Calu3 (cell line): ENCODE data around the gene POC5. TPM values are rescaled to one million over a fixed set of nuclear protein-coding genes. Genes with fewer than 3 reads are reported as not detected.

ENCODE experiments used
- BruUV-seq: library from RNA; stranded (reverse); fragments of 400-500 nt; replicated peaks from 2 replicates; lab custom pipeline; 2021; lab: Mats Ljungman, UMichigan
- CTCF ChIA-PET: fragments of 300-600 bp; sonication (Branson Sonifier 250); formaldehyde crosslinking; loops from one replicate; lab custom pipeline; 2022; ENCODE audit warnings: antibody characterized with exemption; lab: Charles Lee
- DNase-seq: peaks from one replicate; pipeline ENCODE4 v3.0.0; 2022
- H3K27ac Mint-ChIP-seq: one replicate; pipeline ENCODE4 v1.8.0; 2022; ENCODE audit warnings: mixed read lengths; ENCODE audit not compliant: unreplicated experiment
- H3K27me3 Mint-ChIP-seq: one replicate; pipeline ENCODE4 v1.8.0; 2022; ENCODE audit warnings: mixed read lengths; ENCODE audit not compliant: unreplicated experiment
- H3K36me3 Mint-ChIP-seq: one replicate; pipeline ENCODE4 v1.8.0; 2022; ENCODE audit warnings: mild to moderate bottlenecking, moderate library complexity, mixed read lengths; ENCODE audit not compliant: insufficient read depth, unreplicated experiment
- H3K4me1 Mint-ChIP-seq: one replicate; pipeline ENCODE4 v1.8.0; 2022; ENCODE audit warnings: mild to moderate bottlenecking, low read depth, mixed read lengths; ENCODE audit not compliant: unreplicated experiment
- H3K4me3 Mint-ChIP-seq: one replicate; pipeline ENCODE4 v1.8.0; 2022; ENCODE audit warnings: mild to moderate bottlenecking, low read depth, moderate library complexity, mixed read lengths; ENCODE audit not compliant: unreplicated experiment
- H3K9me3 Mint-ChIP-seq: one replicate; pipeline ENCODE4 v1.8.0; 2022; ENCODE audit warnings: low read depth, mixed read lengths; ENCODE audit not compliant: unreplicated experiment
- intact Hi-C: fragments of 100-400 bp; cut with micrococcal nuclease; formaldehyde crosslinking; loops from one replicate; pipeline ENCODE4 v1.10.0; 2022; ENCODE audit not compliant: unreplicated experiment
- total RNA-seq: library from RNA; stranded (reverse); gene quantifications from 2 replicates; pipeline ENCODE4 v1.2.3, GENCODE V29; 2022
- TF ChIP-seq, protein P1 (sequence below): fragments of 200-600 bp; IDR thresholded peaks from one replicate; pipeline ENCODE4 v1.8.0; 2022; ENCODE audit warnings: antibody characterized with exemption; ENCODE audit not compliant: unreplicated experiment

The POC5 gene
- total RNA-seq, 1 experiment from 2014 or later, result 20.9 TPM

DNA sequence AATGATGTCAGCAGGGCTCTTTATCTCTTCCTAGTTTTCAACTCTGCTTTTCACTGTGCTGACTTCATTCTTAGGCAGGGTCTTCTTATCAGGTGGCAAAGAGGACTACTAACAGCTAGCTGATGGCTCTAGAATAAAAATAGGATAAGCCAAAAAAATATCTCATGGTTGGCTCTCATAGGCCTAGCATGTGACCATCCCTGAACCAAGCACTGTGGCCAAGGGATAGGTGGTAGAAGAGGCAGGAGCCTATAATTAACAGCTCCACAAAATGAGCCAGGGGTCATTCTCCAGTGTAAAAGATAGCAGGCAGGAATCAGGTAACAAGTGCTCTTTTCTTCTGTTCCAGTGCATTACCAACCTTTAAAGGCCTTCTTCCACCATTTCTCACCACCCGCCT lies 84.9 kb downstream of the POC5 start:
- CTCF ChIA-PET, result interaction anchor here (1.5 kb wide), 1 partner anchor 9 kb away, joined by 5 read pairs; no protein-coding TSS in a partner anchor
- H3K36me3 Mint-ChIP-seq, result no peaks in the 10 kb centered on the region
- no peaks in the 10 kb centered on the region for H3K27me3 Mint-ChIP-seq
- DNase-seq, result no peak
- peaks cover 7% of the 10 kb centered on the region for H3K4me1 Mint-ChIP-seq
- TF ChIP-seq, protein P1, sequence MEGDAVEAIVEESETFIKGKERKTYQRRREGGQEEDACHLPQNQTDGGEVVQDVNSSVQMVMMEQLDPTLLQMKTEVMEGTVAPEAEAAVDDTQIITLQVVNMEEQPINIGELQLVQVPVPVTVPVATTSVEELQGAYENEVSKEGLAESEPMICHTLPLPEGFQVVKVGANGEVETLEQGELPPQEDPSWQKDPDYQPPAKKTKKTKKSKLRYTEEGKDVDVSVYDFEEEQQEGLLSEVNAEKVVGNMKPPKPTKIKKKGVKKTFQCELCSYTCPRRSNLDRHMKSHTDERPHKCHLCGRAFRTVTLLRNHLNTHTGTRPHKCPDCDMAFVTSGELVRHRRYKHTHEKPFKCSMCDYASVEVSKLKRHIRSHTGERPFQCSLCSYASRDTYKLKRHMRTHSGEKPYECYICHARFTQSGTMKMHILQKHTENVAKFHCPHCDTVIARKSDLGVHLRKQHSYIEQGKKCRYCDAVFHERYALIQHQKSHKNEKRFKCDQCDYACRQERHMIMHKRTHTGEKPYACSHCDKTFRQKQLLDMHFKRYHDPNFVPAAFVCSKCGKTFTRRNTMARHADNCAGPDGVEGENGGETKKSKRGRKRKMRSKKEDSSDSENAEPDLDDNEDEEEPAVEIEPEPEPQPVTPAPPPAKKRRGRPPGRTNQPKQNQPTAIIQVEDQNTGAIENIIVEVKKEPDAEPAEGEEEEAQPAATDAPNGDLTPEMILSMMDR, result no peak
- peaks cover 2% of the 10 kb centered on the region for H3K9me3 Mint-ChIP-seq
- intact Hi-C loops, result no loop called here
- H3K27ac Mint-ChIP-seq, result no peak overlapping the region
- H3K4me3 Mint-ChIP-seq, result no peak overlapping the region
- BruUV-seq, result no TSS peak

DNA sequence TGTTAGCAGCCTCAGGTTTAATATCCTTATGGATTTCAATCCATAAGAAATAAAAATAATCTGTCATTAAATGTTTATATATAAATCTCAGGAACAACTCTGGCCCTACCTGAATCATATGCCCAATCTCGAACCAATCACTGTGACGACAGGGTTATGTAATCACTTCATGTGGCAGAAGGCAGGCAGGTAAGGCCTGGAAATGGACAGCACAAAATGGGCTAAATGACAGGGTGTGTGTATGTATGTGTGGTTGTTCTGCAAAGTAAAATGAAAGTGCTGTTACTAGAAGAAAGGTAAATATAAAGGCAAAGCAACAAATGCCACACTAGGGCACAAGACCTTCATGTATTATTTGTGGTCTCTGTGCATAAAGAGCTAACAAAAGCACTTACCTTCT lies 86.4 kb downstream of the POC5 start:
- Mint-ChIP-seq H3K4me3 (no peak overlapping the region), H3K36me3 (no peaks in the 10 kb centered on the region), H3K27me3 (no peaks in the 10 kb centered on the region), H3K4me1 (peaks cover 11% of the 10 kb centered on the region), H3K27ac (no peak overlapping the region), H3K9me3 (peaks cover 2% of the 10 kb centered on the region)
- no TSS peak for BruUV-seq
- CTCF ChIA-PET, result no interaction called here
- no peak for DNase-seq
- TF ChIP-seq, protein P1, result no peak
- intact Hi-C loops, result no loop called here

DNA sequence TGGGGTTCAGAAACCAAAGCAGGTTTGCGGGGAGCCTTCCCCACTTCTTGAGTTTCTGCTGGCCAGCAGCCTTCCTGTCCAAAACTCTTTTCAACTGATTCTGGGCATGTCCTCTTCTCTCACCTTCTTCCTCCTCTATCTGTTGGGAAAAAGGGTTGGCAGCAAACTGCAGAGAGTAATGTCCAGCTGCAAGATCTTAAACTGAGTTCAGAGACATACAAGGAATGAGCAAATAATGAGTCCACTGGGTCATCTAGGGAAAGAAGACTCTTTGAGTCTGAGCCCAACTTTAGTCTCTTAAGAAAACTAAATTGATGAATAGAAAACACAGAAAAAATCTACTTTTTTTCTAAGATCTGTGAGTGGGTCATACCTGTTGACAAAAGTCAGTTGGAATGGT lies 89.4 kb downstream of the POC5 start:
- TF ChIP-seq, protein P1, result no peak
- no TSS peak for BruUV-seq
- Mint-ChIP-seq H3K9me3 (no peaks in the 10 kb centered on the region), H3K4me1 (peaks cover 30% of the 10 kb centered on the region), H3K27ac (no peak overlapping the region), H3K36me3 (no peaks in the 10 kb centered on the region), H3K27me3 (no peaks in the 10 kb centered on the region), H3K4me3 (no peak overlapping the region)
- intact Hi-C loops, result no loop called here
- DNase-seq, result no peak
- CTCF ChIA-PET, result interaction anchor here (0.5 kb wide), 1 partner anchor 190 kb away, joined by 5 read pairs; no protein-coding TSS in a partner anchor

DNA sequence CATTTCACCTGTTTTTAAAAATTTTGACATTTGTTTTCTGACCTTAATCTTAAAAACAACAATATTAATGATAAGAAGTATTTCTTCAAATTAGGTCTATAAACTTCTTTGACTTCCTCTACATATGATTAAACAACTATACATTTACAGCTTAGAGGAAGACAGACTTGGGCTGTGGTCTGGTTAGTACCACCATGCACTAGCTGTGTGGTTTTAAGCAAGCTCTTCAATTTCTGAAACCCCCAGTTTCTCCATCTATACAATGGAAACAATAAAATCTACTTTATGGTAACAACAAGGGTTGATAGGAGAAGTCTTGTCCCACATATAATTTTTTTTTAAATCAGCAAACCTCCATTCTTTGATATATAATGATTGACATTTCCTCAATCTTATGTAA lies 90.3 kb downstream of the POC5 start:
- CTCF ChIA-PET, result interaction anchor here (0.6 kb wide), 1 partner anchor 12 kb away, joined by 3 read pairs; no protein-coding TSS in a partner anchor

More for the DNA sequence above, 90.3 kb downstream of the POC5 start:
- no peak for DNase-seq
- BruUV-seq, result no TSS peak
- Mint-ChIP-seq H3K27me3 (no peaks in the 10 kb centered on the region), H3K9me3 (no peaks in the 10 kb centered on the region), H3K4me1 (peaks cover 38% of the 10 kb centered on the region), H3K4me3 (no peak overlapping the region), H3K36me3 (no peaks in the 10 kb centered on the region), H3K27ac (no peak overlapping the region)
- intact Hi-C loops, result no loop called here
- TF ChIP-seq, protein P1, result no peak

Other genes starting within 250 kb of the POC5 start
- gene CERT1, start 205.8 kb downstream of the POC5 start, total RNA-seq, result 63.4 and 68.6 TPM in 2 replicates
- 34.9 and 36.4 TPM in 2 replicates for gene POLK, start 205.5 kb downstream of the POC5 start, total RNA-seq
- gene ANKDD1B, start 106.0 kb downstream of the POC5 start, total RNA-seq, result 1.3 and 1.6 TPM in 2 replicates